Measurements from ENCODE around the gene CELA2A. TPM values are rescaled to one million over a fixed set of nuclear protein-coding genes. Genes with fewer than 3 reads are reported as not detected.

CELA2A gene
- total RNA-seq, 3 donors from 2014 or later: not detected

GRCh38 chr1:15452216-15452615, 4.3 kb upstream of the CELA2A start:
- no peak for TF ChIP-seq POLR2A (IDR thresholded peaks at IDR 0.05)
- Histone ChIP-seq H3K27ac (no peak overlapping the region), H3K4me1 (no peaks in the 10 kb centered on the region), H3K9me3 (no peaks in the 10 kb centered on the region), H3K27me3 (no peaks in the 10 kb centered on the region), H3K4me3 (no peak overlapping the region), H3K36me3 (no peaks in the 10 kb centered on the region)
- intact Hi-C loops (cut with DNase I; ENCODE audit: low total_unique reads): no loop called here
- DNase-seq (ENCODE audit: low spot score in 2 of 2): no peak

- H3K9me3 ChIP-seq: no peaks in the 10 kb centered on the region
- TF ChIP-seq CTCF (IDR thresholded peaks at IDR 0.05) (no peak), POLR2AphosphoS5 (IDR thresholded peaks at IDR 0.05) (no peak), POLR2A (IDR thresholded peaks at IDR 0.05) (no peak)
- DNase-seq (ENCODE audit: low spot score in 2 of 2): no peak
- H3K27me3 ChIP-seq: no peaks in the 10 kb centered on the region
- H3K36me3 ChIP-seq: no peaks in the 10 kb centered on the region
- H3K27ac ChIP-seq: no peak overlapping the region
- intact Hi-C loops (cut with DNase I; ENCODE audit: low total_unique reads): no loop called here
- H3K4me1 ChIP-seq: no peaks in the 10 kb centered on the region
- H3K4me3 ChIP-seq: no peak overlapping the region
Observed at GRCh38 chr1:15452866-15453571, 3.5 kb upstream of the CELA2A start.

GRCh38 chr1:15453734-15454133, 2.8 kb upstream of the CELA2A start:
- no peaks in the 10 kb centered on the region for H3K9me3 ChIP-seq
- H3K4me3 ChIP-seq: no peak overlapping the region
- no peaks in the 10 kb centered on the region for H3K4me1 ChIP-seq
- intact Hi-C loops (cut with DNase I; ENCODE audit: low total_unique reads): no loop called here
- no peaks in the 10 kb centered on the region for H3K27me3 ChIP-seq
- TF ChIP-seq POLR2AphosphoS5 (IDR thresholded peaks at IDR 0.05): no peak
- no peak for TF ChIP-seq POLR2A (IDR thresholded peaks at IDR 0.05)
- TF ChIP-seq CTCF (IDR thresholded peaks at IDR 0.05): no peak
- no peaks in the 10 kb centered on the region for H3K36me3 ChIP-seq
- no peak for DNase-seq (ENCODE audit: low spot score in 2 of 2)
- no peak overlapping the region for H3K27ac ChIP-seq

- no peak for DNase-seq (ENCODE audit: low spot score in 2 of 2)
- intact Hi-C loops (cut with DNase I; ENCODE audit: low total_unique reads): no loop called here
- no peak for TF ChIP-seq POLR2AphosphoS5 (IDR thresholded peaks at IDR 0.05)
- no peak for TF ChIP-seq CTCF (IDR thresholded peaks at IDR 0.05)
- no peak for TF ChIP-seq POLR2A (IDR thresholded peaks at IDR 0.05)
- Histone ChIP-seq H3K36me3 (no peaks in the 10 kb centered on the region), H3K27me3 (no peaks in the 10 kb centered on the region), H3K4me3 (no peak overlapping the region), H3K4me1 (no peaks in the 10 kb centered on the region), H3K9me3 (no peaks in the 10 kb centered on the region), H3K27ac (no peak overlapping the region)
Observed at GRCh38 chr1:15454256-15454655, 2.3 kb upstream of the CELA2A start.

- no peak for TF ChIP-seq CTCF (IDR thresholded peaks at IDR 0.05)
- TF ChIP-seq POLR2AphosphoS5 (IDR thresholded peaks at IDR 0.05): no peak
- no peak for TF ChIP-seq POLR2A (IDR thresholded peaks at IDR 0.05)
- intact Hi-C loops (cut with DNase I; ENCODE audit: low total_unique reads): no loop called here
- Histone ChIP-seq H3K27me3 (no peaks in the 10 kb centered on the region), H3K36me3 (no peaks in the 10 kb centered on the region), H3K4me1 (no peaks in the 10 kb centered on the region), H3K9me3 (no peaks in the 10 kb centered on the region), H3K4me3 (no peak overlapping the region), H3K27ac (no peak overlapping the region)
- DNase-seq (ENCODE audit: low spot score in 2 of 2): no peak
Observed at GRCh38 chr1:15455522-15455921, 1.0 kb upstream of the CELA2A start.

Measured in breast epithelium (tissue), 4 donors.